DOHH2 (cell line): Measurements from ENCODE around the gene PPP4R3A.

Experiments
- CTCF ChIP-seq: fragments of 200-600 bp; sonication (generic); IDR thresholded peaks from one replicate; pipeline ENCODE4 v1.5.1; 2014; ENCODE audit warnings: antibody characterized with exemption, mild to moderate bottlenecking, low read depth, low read length; ENCODE audit not compliant: poor library complexity, severe bottlenecking
- EZH2phosphoT487 ChIP-seq: fragments of 200-600 bp; sonication (generic); IDR thresholded peaks from 2 replicates; pipeline ENCODE4 v1.6.1; 2017; ENCODE audit warnings: borderline replicate concordance, mild to moderate bottlenecking, antibody characterized with exemption, low read length, moderate library complexity, mixed read lengths

- TF ChIP-seq CTCF (no peak), EZH2phosphoT487 (no peak)
Measured at GRCh38 chr14:91420686-91421085, 89.4 kb downstream of the PPP4R3A start.
